ENCODE measurements around the gene STRN4. TPM values are rescaled to one million over a fixed set of nuclear protein-coding genes. Genes with fewer than 3 reads are reported as not detected.
A peak's percentile ranks its signal among the peaks of the same experiment; 100 is the strongest.
"Not testable (repeated sequence)": the region's sequence is repeated elsewhere in the genome, so short reads cannot be mapped to it uniquely, and the experiment has no call there.

STRN4 gene
- total and polyA plus RNA-seq, 7 donors: 28.6 to 72.3 (median 46.2) TPM

GRCh38 chr19:46773018-46773399 is 26.8 kb upstream of the STRN4 start:
- intact Hi-C loops (cut with DNase I): no loop called here
- Histone ChIP-seq H3K36me3 (ENCODE audit: insufficient read depth in 1 of 2, low read depth in 1 of 2) (peaks cover 0 to 21% of the 10 kb centered on the region in 2 donors), H3K27ac (no peak overlapping the region), H3K4me3 (no peak overlapping the region), H3K27me3 (ENCODE audit: insufficient read depth in 3 of 3, low read length in 2 of 3) (no peaks in the 10 kb centered on the region), H3K4me1 (no peaks in the 10 kb centered on the region), H3K9me3 (no peaks in the 10 kb centered on the region)
- 37 to 50% (median 41%) methylated on average over 7 of the region's 7 CpGs for WGBS, 3 donors
- no peak for TF ChIP-seq CTCF (IDR thresholded peaks at IDR 0.05)
- ATAC-seq (no peak), DNase-seq (no peak)

- Histone ChIP-seq H3K4me3 (no peak overlapping the region), H3K27ac (no peak overlapping the region), H3K4me1 (no peaks in the 10 kb centered on the region), H3K27me3 (ENCODE audit: insufficient read depth in 3 of 3, low read length in 2 of 3) (no peaks in the 10 kb centered on the region), H3K9me3 (no peaks in the 10 kb centered on the region), H3K36me3 (ENCODE audit: insufficient read depth in 1 of 2, low read depth in 1 of 2) (peaks cover 0 to 21% of the 10 kb centered on the region in 2 donors)
- DNase-seq: no peak
- intact Hi-C loops (cut with DNase I): no loop called here
- WGBS, 3 donors: 82 to 86% (median 85%) methylated on average over 11 to 12 of the region's 12 CpGs
- TF ChIP-seq CTCF (IDR thresholded peaks at IDR 0.05): no peak
- no peak for ATAC-seq
Observed at GRCh38 chr19:46772170-46773017, 26.1 kb upstream of the STRN4 start.

GRCh38 chr19:46768746-46769145 is 22.5 kb upstream of the STRN4 start:
- H3K27ac ChIP-seq; H3K27me3 ChIP-seq (ENCODE audit: insufficient read depth in 3 of 3, low read length in 2 of 3); intact Hi-C loops (cut with DNase I); H3K9me3 ChIP-seq; DNase-seq; ATAC-seq; H3K4me3 ChIP-seq; H3K4me1 ChIP-seq; H3K36me3 ChIP-seq (ENCODE audit: insufficient read depth in 1 of 2, low read depth in 1 of 2): not testable (repeated sequence)
- 31 to 49% (median 40%) methylated on average over 3 to 4 of the region's 4 CpGs for WGBS, 3 donors

GRCh38 chr19:46766569-46767317 is 20.5 kb upstream of the STRN4 start:
- H3K9me3 ChIP-seq: no peaks in the 10 kb centered on the region
- TF ChIP-seq CTCF (IDR thresholded peaks at IDR 0.05): peak; percentile 54
- H3K27me3 ChIP-seq (ENCODE audit: insufficient read depth in 3 of 3, low read length in 2 of 3): no peaks in the 10 kb centered on the region
- H3K36me3 ChIP-seq (ENCODE audit: insufficient read depth in 1 of 2, low read depth in 1 of 2): no peaks in the 10 kb centered on the region
- ATAC-seq (peak in 3 of 4 donors; percentile 40 to 48 (median 48)), DNase-seq (peak in 1 of 2 donors; percentile 37)
- 58 to 62% (median 61%) methylated on average over 17 to 18 of the region's 18 CpGs for WGBS, 3 donors
- peaks cover under 1% of the 10 kb centered on the region for H3K4me1 ChIP-seq
- intact Hi-C loops (cut with DNase I): no loop called here
- H3K27ac ChIP-seq: no peak overlapping the region
- H3K4me3 ChIP-seq: no peak overlapping the region

- intact Hi-C loops (cut with DNase I): no loop called here
- H3K36me3 ChIP-seq (ENCODE audit: insufficient read depth in 1 of 2, low read depth in 1 of 2): no peaks in the 10 kb centered on the region
- no peak for DNase-seq
- no peak overlapping the region for H3K27ac ChIP-seq
- no peaks in the 10 kb centered on the region for H3K27me3 ChIP-seq (ENCODE audit: insufficient read depth in 3 of 3, low read length in 2 of 3)
- 59 to 63% (median 62%) methylated on average over 11 of the region's 11 CpGs for WGBS, 3 donors
- H3K4me3 ChIP-seq: no peak overlapping the region
- ATAC-seq: no peak
- TF ChIP-seq CTCF (IDR thresholded peaks at IDR 0.05): no peak
- peaks cover 20% of the 10 kb centered on the region for H3K4me1 ChIP-seq
- no peaks in the 10 kb centered on the region for H3K9me3 ChIP-seq
Observed at GRCh38 chr19:46764817-46765291, 18.6 kb upstream of the STRN4 start.

Measured in psoas muscle (tissue), 8 donors.